Muscle of leg (tissue), 11 donors: ENCODE measurements around the gene EFHC1. TPM values are rescaled to one million over a fixed set of nuclear protein-coding genes. Genes with fewer than 3 reads are reported as not detected.
A peak's percentile ranks its signal among the peaks of the same experiment; 100 is the strongest.

ENCODE experiments used
- DNase-seq: peaks from one replicate; pipeline ENCODE4 v3.0.0; 2013
- H3K27ac ChIP-seq: one replicate; pipeline ENCODE4 v1.5.1; 2013; ENCODE audit warnings: mild to moderate bottlenecking, low read length, control low read depth
- H3K27me3 ChIP-seq: one replicate; pipeline ENCODE4 v1.6.1; 2013; ENCODE audit warnings: low read length; ENCODE audit not compliant: control insufficient read depth, insufficient read depth
- H3K36me3 ChIP-seq: one replicate; pipeline ENCODE4 v1.6.1; 2013; ENCODE audit warnings: low read length; ENCODE audit not compliant: control insufficient read depth, insufficient read depth
- H3K4me1 ChIP-seq: one replicate; pipeline ENCODE4 v1.6.1; 2013; ENCODE audit warnings: low read length; ENCODE audit not compliant: control insufficient read depth, insufficient read depth
- H3K4me3 ChIP-seq: one replicate; pipeline ENCODE4 v1.5.1; 2013; ENCODE audit warnings: low read length, control low read depth
- H3K9me3 ChIP-seq: replicated peaks from 2 replicates; pipeline ENCODE4 v1.6.1; 2013; ENCODE audit warnings: low read depth, low read length; ENCODE audit not compliant: control insufficient read depth
- WGBS: methylation state at CpG from one replicate; pipeline ENCODE4 v1.1.5; 2013; ENCODE audit warnings: missing lambda C conversion rate; ENCODE audit not compliant: insufficient coverage; 5-methylcytosine and 5-hydroxymethylcytosine counted together
- polyA plus RNA-seq, 8 donors: library from polyadenylated mRNA; unstranded; fragments of 120-200 nt; gene quantifications; one replicate each; pipeline versions ENCODE4 v1.2.1 to v1.2.3, GENCODE V29; 2013; ENCODE audit warnings: inconsistent platforms in 1 of 8, low replicate concordance in 1 of 8; ENCODE audit not compliant: insufficient read length in 8 of 8, insufficient read depth in 1 of 8
- total RNA-seq: library from RNA; stranded (reverse); fragments of 120-200 nt; gene quantifications from one replicate; pipeline ENCODE4 v1.2.4, GENCODE V29; 2013

The EFHC1 gene
- total and polyA plus RNA-seq, 9 donors: 16.9 to 25.7 (median 18.4) TPM

GRCh38 chr6:52508261-52508739, 88.2 kb downstream of the EFHC1 start:
- Histone ChIP-seq H3K4me3 (no peak overlapping the region), H3K27me3 (no peaks in the 10 kb centered on the region), H3K36me3 (peaks cover 82% of the 10 kb centered on the region), H3K4me1 (peaks cover 44% of the 10 kb centered on the region), H3K27ac (no peak overlapping the region), H3K9me3 (no peaks in the 10 kb centered on the region)
- WGBS: 100% methylated on average over 2 of the region's 5 CpGs
- DNase-seq: no peak

DNA sequence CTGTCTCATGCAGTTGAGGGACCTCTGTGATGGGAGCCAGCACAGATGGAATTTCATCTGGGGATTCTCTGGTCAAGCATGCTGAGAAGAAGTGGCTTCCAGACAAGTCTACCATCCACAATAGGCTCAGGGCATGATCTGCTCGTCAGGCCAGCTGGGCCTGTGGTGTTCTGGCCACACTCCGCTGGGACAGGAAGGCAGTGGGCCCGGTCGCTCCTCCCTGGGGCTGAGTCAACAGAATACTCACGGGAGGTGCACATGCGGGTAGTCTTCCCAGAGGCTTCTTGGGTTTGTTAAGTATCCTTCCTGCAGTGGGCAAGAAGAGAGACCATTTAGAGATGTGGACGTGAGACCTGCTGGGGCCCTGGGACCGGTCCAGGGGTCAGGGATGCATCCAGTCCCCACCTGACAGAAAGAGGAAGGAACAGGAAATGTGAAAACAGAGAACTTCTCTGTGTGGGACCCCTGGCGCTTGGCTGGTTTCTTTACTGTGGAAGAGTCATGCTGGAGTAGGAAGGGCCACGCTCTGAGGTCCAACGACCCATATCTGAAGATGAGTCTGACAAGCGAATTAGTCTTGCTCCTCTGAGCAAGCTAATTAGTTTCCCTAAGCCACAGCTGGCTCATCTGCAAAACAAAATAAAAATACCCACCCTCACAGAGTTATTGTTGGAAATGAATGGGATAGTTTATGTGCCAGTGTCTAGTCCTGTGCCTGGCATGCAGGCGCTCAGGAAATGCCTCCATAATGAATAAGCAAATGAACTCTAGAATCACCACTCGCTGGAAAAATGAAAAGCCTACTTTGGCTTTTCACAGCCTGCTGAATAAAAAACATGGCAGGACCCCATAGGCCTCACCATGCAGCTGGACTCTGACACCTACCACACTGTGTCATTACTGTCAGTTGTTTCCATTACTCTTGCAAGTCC, 89.4 kb downstream of the EFHC1 start:
- H3K36me3 ChIP-seq: peaks cover 81% of the 10 kb centered on the region

GRCh38 chr6:52510213-52510562, 90.0 kb downstream of the EFHC1 start:
- Histone ChIP-seq H3K36me3 (peaks cover 82% of the 10 kb centered on the region), H3K4me3 (no peak overlapping the region), H3K4me1 (peaks cover 28% of the 10 kb centered on the region)

More for the DNA sequence above, 89.4 kb downstream of the EFHC1 start:
- Histone ChIP-seq H3K4me3 (no peak overlapping the region), H3K27me3 (no peaks in the 10 kb centered on the region), H3K4me1 (peaks cover 35% of the 10 kb centered on the region), H3K27ac (no peak overlapping the region), H3K9me3 (no peaks in the 10 kb centered on the region)
- no peak for DNase-seq
- 92% methylated on average over 10 of the region's 14 CpGs for WGBS

GRCh38 chr6:52511163-52511562, 91.0 kb downstream of the EFHC1 start:
- 93% methylated on average over 10 of the region's 10 CpGs for WGBS
- Histone ChIP-seq H3K36me3 (peaks cover 82% of the 10 kb centered on the region), H3K27ac (peak overlapping the region; percentile 92), H3K9me3 (no peaks in the 10 kb centered on the region), H3K4me1 (peaks cover 21% of the 10 kb centered on the region), H3K27me3 (no peaks in the 10 kb centered on the region), H3K4me3 (no peak overlapping the region)
- DNase-seq: no peak

More at GRCh38 chr6:52510213-52510562, 90.0 kb downstream of the EFHC1 start:
- H3K27ac ChIP-seq: no peak overlapping the region
- no peak for DNase-seq
- H3K27me3 ChIP-seq: no peaks in the 10 kb centered on the region
- no peaks in the 10 kb centered on the region for H3K9me3 ChIP-seq

DNA sequence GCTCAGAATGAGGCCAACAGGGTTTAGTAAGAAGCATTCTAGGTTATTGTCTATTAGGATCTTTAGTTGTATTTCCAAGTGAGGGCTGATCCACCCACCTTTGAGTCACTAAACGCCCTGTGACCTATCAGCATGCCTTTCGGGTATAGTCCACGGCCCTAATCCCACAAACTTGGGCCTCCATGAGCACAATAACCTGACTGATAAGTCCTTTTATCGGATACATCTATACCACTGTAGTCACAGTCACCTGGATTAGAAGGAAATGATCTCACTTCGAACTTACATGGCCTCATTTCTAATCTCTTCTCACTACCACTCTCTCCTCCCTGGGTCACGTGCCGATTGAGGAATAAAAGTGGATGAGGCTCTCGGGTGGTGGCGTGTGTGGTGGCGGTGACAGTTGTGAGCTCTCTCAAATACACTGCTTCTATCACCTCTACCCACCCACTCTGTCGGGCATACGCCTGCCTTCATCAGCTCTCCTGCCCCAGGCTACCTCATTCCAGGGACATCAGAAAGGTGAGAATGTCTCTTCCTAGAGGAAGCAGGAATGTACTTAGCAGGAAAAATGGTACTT, 91.5 kb downstream of the EFHC1 start:
- Histone ChIP-seq H3K9me3 (no peaks in the 10 kb centered on the region), H3K4me1 (peaks cover 21% of the 10 kb centered on the region), H3K36me3 (peaks cover 80% of the 10 kb centered on the region), H3K4me3 (no peak overlapping the region), H3K27ac (peak overlapping the region; percentile 92), H3K27me3 (no peaks in the 10 kb centered on the region)
- DNase-seq: no peak
- 90% methylated on average over 3 of the region's 12 CpGs for WGBS

DNA sequence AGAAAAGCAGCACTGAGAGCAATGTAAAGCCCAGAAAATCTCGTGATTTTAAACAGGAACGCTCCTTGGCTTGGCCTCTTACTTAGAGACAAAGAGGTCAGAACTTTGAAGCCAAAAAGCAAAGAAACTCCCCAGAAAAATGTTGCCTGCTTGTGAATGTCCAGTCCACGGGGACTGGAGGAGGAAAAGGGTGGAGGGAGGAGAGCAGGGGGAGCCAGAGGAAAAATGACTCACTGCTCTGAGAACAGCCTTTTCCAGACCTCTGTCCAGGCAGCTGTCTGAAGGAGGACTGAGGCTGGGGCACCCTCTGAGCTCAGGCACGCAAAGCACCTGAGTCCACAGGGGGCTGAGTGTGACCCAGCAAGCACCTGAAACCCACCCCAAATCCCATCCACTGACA, 92.1 kb downstream of the EFHC1 start:
- WGBS: 20% methylated on average over 2 of the region's 4 CpGs
- peak overlapping the region; percentile 92 for H3K27ac ChIP-seq
- no peaks in the 10 kb centered on the region for H3K9me3 ChIP-seq
- no peaks in the 10 kb centered on the region for H3K27me3 ChIP-seq
- peak; percentile 97 for DNase-seq
- peaks cover 21% of the 10 kb centered on the region for H3K4me1 ChIP-seq
- H3K4me3 ChIP-seq: no peak overlapping the region
- peaks cover 79% of the 10 kb centered on the region for H3K36me3 ChIP-seq

DNA sequence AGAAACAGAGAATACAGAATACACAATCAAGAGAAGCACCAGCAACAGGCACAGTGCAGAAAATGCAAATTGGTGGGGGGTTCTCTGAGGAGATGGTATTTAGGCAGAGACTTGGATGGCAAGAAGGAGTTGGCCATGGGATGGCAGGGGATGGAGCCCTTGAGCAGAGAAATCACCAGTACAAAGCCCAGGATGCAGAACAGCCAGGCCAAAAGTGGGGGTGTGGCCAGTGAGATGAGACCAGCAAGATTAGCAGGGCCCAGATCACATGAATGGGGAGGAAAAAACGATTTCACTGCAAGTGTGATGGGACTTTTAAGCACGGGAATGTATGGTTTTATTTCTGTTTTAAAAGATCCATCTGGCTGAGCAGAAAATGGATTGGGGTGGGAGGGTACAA, 93.3 kb downstream of the EFHC1 start:
- no peaks in the 10 kb centered on the region for H3K9me3 ChIP-seq
- H3K4me1 ChIP-seq: peaks cover 33% of the 10 kb centered on the region
- H3K4me3 ChIP-seq: no peak overlapping the region
- no peaks in the 10 kb centered on the region for H3K27me3 ChIP-seq
- 51% methylated on average over 2 of the region's 2 CpGs for WGBS
- H3K36me3 ChIP-seq: peaks cover 67% of the 10 kb centered on the region
- H3K27ac ChIP-seq: peak overlapping the region; percentile 17
- no peak for DNase-seq

- no CpG with 5 or more reads among the region's 4 CpGs for WGBS
- H3K9me3 ChIP-seq: no peaks in the 10 kb centered on the region
- no peaks in the 10 kb centered on the region for H3K27me3 ChIP-seq
- no peak for DNase-seq
- H3K4me3 ChIP-seq: no peak overlapping the region
- H3K4me1 ChIP-seq: peaks cover 34% of the 10 kb centered on the region
- peaks cover 63% of the 10 kb centered on the region for H3K36me3 ChIP-seq
- H3K27ac ChIP-seq: no peak overlapping the region
Measured at GRCh38 chr6:52513896-52514295, 93.8 kb downstream of the EFHC1 start.

- peaks cover 34% of the 10 kb centered on the region for H3K4me1 ChIP-seq
- WGBS: 47% methylated on average over 7 of the region's 7 CpGs
- H3K9me3 ChIP-seq: no peaks in the 10 kb centered on the region
- DNase-seq: no peak
- no peaks in the 10 kb centered on the region for H3K27me3 ChIP-seq
- no peak overlapping the region for H3K4me3 ChIP-seq
- H3K27ac ChIP-seq: no peak overlapping the region
- peaks cover 57% of the 10 kb centered on the region for H3K36me3 ChIP-seq
Measured at GRCh38 chr6:52514514-52514913, 94.4 kb downstream of the EFHC1 start.

DNA sequence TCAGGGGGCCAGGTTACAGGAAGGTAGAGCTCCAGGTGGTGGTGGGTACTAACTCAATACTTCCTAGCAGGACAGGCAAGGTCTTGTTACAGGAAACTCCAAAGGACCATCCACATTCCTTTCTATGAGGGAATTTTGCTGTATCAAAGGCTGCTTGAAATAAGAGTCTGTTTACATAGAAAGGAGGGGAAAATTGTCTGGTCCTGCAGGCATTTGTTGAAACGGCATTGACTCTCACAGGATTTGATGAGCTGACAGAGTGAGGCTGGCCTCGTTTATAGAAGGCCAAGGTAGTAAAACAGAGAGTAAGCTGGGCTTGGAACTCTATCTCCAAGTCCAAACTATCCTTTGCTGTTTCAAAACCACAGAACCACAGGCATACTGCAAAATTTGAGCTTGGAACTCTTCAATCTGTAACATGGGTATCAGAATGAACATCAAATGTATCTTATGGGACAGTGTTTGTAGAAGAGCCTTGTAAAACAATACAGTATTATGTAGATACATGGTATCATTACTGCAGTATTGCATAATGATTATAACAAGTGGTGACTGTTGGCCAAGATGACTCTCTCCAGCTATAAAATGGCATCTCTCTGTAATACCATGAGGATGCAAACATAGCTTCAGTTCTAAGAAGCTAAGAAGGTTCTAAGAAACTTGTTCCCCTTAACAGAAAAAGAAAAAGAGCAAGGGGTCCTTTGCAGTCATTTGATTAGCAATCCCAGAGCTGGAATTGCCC, 95.2 kb downstream of the EFHC1 start:
- no peak for DNase-seq
- H3K36me3 ChIP-seq: peaks cover 48% of the 10 kb centered on the region
- H3K27ac ChIP-seq: no peak overlapping the region
- H3K9me3 ChIP-seq: no peaks in the 10 kb centered on the region
- no peak overlapping the region for H3K4me3 ChIP-seq
- no CpG with 5 or more reads among the region's 2 CpGs for WGBS
- no peaks in the 10 kb centered on the region for H3K27me3 ChIP-seq
- peaks cover 34% of the 10 kb centered on the region for H3K4me1 ChIP-seq
